ENCODE data around the gene HIP1R.

- TF ChIP-seq EZH2 (IDR thresholded peaks at IDR 0.05; ENCODE audit: low read depth) (no peak), CTCF (conservative IDR thresholded peaks at IDR 0.05) (no peak)
Measured at GRCh38 chr12:122820138-122820537, 15.1 kb upstream of the HIP1R start.

All from PC-9 (cell line).